HG02798 (cell line): Measurements from ENCODE around the gene ZDHHC20.

Source experiments
- ATAC-seq: cut with Tn5 transposase; IDR thresholded peaks from one replicate; pipeline ENCODE4 v1.9.1; 2021; ENCODE audit warnings: mild to moderate bottlenecking; ENCODE audit not compliant: unreplicated experiment, poor library complexity

Gene ZDHHC20

DNA sequence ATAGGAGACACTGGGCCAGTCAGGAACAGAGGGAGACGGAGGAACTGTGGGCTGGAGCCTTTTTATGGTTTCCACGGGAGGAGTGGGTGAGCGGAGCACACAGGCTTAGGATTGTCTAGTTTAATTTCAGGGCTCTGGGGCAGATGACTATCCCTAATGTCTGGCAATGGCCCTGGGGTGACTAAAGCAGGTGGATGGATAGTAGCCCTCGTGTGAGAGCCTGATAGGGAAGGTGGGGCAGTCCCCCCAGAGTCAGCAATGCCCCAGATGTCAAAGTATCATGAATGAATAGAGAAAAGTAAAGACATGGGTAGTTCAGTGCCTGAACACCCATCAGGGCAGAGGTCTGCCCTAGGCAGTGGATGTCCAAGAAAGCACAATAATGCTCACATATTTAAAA lies 94.2 kb downstream of the ZDHHC20 start:
- ATAC-seq, result no peak

- no peak for ATAC-seq
These were observed 94.7 kb downstream of the ZDHHC20 start for GRCh38 chr13:21364357-21364756.

DNA sequence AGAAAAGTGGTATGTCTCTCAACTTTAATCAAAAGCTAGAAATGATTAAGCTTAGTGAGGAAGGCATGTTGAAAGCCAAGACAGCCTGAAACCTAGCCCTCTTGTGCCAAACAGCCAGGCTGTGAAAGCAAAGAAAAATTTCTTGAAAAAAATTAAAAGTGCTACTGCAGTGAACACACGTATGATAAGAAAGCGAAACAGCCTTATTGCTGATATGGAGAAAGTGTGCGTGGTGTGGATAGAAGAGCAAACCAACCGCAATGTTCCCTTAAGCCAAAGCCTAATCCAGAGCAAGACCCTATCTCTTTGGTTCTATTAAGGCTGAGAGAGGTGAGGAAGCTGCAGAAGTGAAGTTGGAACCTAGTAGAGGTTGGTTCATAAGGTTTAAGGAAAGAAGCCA lies 96.4 kb downstream of the ZDHHC20 start:
- ATAC-seq, result no peak

DNA sequence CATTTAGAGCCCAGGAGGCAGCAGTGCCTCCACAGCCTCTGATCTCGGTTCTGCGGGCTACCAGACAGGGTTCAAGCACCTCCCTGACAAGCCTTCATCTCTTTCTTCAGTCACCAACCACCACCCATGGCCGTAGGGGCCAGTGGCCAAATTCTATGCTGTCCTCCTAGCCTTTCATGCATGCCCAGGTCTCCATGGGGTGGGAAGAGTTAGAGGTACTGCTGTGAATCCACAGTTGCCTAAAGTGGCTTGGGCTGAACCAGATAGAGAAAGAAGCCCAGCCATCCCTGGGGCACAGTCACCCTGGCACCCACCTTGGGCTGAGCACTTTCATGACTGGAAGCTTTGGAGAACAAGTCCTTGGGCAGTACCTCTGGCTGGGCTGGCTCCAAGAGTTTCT lies 97.4 kb downstream of the ZDHHC20 start:
- no peak for ATAC-seq

DNA sequence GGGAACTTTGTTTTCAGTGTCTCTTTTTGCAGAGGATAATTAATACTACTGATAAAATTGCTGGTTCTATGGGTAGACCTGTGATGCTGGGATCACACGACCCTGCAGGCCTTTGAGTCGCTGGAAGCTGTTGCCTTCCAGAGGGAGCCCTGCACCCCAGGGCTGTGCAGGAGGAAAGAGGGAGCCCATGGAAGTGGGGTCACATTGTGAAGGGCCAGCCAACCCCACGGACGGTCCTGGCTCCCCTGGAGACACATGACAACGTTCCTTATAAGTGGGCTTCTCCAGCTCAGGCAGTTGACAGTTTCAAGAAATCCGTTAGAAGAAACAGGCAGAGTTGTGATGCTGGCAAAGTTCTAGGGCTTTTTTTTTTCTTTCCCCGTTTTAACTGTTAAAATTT lies 98.0 kb downstream of the ZDHHC20 start:
- ATAC-seq, result no peak

- no peak for ATAC-seq
These were observed 98.6 kb downstream of the ZDHHC20 start for GRCh38 chr13:21360463-21360862.

DNA sequence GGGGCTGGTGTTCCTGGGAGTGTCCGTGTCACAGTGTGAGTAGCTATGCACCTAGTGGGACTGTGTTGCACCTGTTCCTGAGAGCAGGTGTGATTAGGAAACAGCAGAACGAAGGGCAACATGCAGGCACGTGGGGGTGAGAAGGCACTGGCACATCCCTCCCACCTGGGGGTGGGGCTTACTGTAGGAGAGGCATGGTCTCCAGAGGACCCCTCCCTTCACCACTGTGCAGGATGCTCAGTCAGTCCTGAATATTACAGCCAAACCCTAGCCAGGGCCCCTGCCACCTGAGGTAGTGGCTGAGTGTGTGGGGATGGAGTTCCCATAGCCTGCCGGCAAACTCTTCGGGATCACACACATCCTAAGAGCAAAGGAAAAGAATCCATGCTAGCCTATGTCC lies 99.2 kb downstream of the ZDHHC20 start:
- no peak for ATAC-seq

GRCh38 chr13:21355304-21355703 lies 103.8 kb downstream of the ZDHHC20 start:
- no peak for ATAC-seq

- no peak for ATAC-seq
These were observed 104.4 kb downstream of the ZDHHC20 start for GRCh38 chr13:21354721-21355120.

- ATAC-seq, result no peak
These were observed 110.5 kb downstream of the ZDHHC20 start for GRCh38 chr13:21348488-21349120.

GRCh38 chr13:21347753-21348318 lies 111.3 kb downstream of the ZDHHC20 start:
- no peak for ATAC-seq

DNA sequence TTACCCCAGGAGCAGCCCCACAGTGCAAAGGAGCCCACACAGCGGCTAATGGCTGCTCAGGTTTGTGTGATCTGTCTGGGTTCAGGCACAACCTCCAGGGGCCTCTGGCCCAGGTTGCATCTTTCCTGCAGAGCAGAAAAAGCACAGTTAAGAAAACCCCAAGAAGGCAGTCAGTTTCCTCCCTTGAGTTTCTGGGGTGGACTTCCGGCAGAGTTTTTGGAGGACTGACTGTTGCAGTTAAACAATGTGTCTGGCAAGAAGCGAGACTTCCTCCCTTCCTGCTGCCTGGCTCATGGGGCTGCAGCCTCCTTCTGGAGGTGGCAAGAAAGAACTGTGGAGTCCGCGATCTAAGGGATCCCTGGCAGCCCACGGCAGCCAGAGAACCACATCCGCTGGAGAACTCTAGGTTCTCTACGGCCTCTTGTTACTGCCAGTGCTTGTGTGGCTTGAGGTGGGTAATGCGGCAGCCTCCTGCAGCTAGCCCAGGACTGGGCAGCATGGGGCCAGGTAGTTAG lies 114.4 kb downstream of the ZDHHC20 start:
- ATAC-seq, result no peak

- ATAC-seq, result no peak
These were observed 115.4 kb downstream of the ZDHHC20 start for GRCh38 chr13:21343659-21344058.

DNA sequence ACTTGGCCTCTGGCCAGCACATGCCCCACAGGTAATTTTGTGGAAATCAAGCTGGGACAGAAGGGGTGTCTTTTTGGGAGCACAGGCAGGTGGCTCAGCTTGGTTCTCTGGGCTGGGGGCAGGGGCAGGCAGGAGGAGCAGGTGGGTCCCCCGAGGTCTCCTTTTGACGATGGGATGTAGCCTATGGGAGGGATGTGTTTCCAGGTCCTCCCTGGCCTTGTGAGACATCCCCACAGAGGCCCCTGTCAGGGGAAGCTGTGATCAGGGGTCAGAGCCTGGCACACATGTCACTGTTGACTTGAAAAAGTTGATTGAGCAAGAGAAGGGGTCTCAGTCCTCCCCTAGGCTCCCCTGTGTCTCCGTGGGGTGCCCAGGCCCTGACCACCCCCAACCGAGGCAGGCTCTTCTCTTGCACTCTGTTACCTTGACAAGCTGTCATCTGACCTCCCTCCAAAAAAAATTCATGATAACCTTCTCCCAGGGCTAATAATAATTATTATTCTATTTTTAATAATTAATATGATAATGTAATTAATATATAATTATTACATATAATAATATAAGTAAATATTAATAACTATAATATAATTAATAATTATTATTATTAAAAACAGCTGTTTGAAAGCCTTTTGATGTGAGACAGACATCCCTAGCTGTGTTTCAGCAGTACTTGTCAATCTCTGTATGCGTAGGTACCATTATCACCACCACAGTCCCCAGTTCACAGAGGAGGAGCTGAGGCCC lies 116.2 kb downstream of the ZDHHC20 start:
- no peak for ATAC-seq

GRCh38 chr13:21341637-21342422 lies 117.3 kb downstream of the ZDHHC20 start:
- no peak for ATAC-seq

DNA sequence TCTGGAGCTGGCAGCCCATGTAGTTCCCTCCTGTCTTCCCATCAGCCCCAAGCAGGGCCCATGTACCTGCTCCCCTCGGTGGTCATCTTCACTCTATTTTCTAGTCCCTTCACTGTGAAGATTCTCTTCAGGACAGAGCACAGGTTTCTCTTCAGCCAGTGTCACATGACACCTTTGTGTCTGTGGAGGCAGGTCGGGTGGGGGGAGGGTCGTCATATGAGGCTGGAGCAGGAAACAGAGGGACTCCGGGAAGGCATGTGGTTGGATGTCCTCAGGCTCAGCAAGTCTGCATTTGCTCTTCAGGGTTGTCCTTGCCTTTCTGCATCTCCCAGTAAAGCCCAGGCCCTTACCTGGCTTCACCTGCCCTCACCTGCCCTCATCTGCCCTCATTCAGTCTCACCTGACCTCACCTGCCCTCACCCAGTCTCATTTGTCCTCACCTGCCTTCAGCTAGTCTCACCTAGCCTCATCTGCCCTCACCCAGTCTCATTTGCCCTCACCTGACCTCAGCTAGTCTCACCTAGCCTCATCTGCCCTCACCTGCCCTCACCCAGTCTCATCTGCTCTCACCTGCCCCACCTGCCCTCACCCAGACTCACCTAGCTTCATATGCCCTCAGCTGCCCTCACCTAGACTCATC lies 120.3 kb downstream of the ZDHHC20 start:
- ATAC-seq, result no peak

DNA sequence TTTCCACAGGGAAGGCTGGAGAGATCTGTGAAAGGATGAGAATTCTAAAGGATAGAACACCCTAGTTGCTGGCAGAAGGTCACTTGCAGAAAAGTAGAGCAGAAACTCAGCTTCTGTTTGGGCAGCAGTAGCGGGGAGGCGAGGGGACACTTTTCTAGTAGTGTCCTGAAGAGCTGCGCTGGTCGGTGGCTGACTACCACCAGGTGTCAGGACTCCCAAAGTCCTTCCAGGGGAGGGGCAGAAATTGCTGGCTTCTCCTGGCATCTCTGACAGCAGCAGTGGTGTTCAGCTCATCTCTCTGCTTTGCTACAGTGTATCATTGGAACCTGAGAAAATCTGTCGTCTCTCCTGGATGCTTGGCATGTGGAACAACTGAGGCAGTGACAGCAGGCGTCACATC lies 120.9 kb downstream of the ZDHHC20 start:
- no peak for ATAC-seq

DNA sequence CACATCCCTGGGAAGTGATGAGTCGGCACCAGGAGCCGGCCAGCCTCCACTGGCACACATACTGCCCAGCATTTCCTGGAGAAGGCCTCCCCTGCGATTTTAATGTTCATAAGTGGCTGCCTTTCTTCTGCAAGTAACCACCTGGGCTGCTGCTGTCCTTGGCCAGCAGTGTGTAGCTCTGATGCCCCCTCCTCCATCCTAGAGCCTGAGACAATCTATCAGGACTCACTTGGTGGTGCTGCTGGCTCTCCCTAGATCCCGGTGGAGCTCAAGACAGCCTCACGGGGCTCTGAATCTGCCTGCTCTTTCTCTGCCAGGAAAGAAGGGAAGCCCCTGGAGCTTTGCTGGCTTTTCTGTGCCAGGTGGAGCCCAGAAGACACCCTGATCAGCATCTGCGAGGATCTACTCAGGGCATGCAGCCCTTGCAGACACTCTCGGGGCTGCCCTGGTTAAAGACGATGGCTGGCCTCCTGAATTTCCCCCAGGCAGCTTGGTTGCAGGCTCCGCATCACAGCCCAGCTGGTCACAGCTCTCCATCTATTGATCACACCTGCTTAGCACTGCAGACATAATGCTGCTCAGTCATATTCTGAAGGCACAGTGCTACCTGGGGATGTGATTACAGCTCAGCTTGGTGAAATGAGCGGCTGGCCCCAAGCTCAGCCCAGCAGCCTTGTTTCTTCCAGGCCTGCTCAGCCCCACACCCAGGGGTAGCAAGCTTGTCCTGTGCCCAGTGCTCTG lies 122.3 kb downstream of the ZDHHC20 start:
- ATAC-seq, result no peak

- no peak for ATAC-seq
These were observed 125.9 kb downstream of the ZDHHC20 start for GRCh38 chr13:21333186-21333585.
